GM13976 (cell line): Measurements from ENCODE around the gene AAMP.

Experiments
- DNase-seq: peaks from one replicate; pipeline ENCODE4 v3.0.0; 2012; ENCODE audit warnings: low spot score
- in situ Hi-C: fragments of 300-500 bp; cut with MboI; formaldehyde crosslinking; loops from one replicate; pipeline ENCODE4 v1.12.0; 2022; ENCODE audit warnings: low sequenced_read_pairs, mixed read lengths, inconsistent platforms; ENCODE audit not compliant: unreplicated experiment
- TF ChIP-seq, protein P1 (sequence below): IDR thresholded peaks from 2 replicates; pipeline ENCODE4 v1.5.1; 2012; ENCODE audit warnings: borderline replicate concordance, mild to moderate bottlenecking; ENCODE audit not compliant: insufficient read depth; ENCODE audit errors: extremely low read depth, missing control alignments, control extremely low read depth

AAMP gene

DNA sequence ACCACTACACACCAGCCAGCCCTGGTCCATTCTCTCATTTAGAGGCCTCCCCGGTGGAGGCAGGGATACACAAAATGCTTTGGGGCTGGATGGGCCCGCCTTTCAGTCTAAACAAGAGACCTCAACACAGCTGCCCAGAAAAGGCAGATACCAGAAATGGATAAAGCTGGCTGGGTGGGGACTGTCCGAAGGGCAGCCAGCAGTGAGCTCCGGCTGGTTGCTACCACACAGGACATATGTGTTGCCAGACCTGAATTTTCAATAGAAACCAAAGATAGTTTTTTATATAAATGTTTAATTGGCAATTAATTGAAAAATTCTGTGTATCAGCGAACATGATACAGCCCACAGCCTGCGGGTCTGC is 7.7 kb downstream of the AAMP start:
- in situ Hi-C loops = no loop called here
- no peak for DNase-seq
- TF ChIP-seq, protein P1, sequence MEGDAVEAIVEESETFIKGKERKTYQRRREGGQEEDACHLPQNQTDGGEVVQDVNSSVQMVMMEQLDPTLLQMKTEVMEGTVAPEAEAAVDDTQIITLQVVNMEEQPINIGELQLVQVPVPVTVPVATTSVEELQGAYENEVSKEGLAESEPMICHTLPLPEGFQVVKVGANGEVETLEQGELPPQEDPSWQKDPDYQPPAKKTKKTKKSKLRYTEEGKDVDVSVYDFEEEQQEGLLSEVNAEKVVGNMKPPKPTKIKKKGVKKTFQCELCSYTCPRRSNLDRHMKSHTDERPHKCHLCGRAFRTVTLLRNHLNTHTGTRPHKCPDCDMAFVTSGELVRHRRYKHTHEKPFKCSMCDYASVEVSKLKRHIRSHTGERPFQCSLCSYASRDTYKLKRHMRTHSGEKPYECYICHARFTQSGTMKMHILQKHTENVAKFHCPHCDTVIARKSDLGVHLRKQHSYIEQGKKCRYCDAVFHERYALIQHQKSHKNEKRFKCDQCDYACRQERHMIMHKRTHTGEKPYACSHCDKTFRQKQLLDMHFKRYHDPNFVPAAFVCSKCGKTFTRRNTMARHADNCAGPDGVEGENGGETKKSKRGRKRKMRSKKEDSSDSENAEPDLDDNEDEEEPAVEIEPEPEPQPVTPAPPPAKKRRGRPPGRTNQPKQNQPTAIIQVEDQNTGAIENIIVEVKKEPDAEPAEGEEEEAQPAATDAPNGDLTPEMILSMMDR = no peak

DNA sequence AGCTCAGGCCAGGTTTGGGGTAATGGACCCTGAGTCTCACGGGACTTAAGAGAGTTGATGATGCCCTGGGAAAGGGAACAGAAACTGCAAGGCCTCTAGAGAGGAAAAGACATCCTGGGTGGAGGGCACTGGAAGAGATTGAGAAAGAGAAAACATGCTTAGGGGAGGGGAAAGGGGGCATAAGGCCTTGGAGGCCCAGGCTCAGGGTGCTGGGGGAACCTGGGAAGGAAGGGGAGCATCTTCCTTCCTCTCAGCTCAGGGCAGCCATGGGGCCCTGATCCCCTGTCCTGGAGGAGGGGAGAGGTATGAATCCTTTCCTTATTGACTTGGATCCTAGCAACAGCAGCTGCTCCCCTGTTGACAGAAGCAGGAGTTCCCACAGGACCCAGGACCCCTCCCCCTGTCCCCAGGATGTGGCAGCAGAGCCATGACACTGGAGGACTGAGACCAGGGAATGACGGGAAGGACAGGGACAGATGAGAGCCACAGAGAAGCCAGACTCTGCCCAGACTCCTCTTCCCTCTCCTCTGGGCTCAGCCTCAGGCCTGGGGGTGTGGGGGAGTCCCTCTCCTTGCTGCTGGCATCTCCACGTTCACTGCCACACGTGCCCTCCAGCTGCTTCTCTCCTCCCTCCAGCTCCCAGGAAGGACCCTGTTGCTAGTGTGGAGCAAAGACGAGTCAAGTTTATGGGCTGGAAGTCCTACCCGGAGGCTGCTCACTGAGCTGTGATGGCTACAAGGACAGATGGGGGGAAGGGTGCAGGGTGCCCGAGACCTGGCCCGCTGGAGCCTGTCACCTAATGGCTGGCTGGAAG is 8.3 kb downstream of the AAMP start:
- in situ Hi-C loops = no loop called here
- DNase-seq = no peak
- TF ChIP-seq, protein P1 = no peak

DNA sequence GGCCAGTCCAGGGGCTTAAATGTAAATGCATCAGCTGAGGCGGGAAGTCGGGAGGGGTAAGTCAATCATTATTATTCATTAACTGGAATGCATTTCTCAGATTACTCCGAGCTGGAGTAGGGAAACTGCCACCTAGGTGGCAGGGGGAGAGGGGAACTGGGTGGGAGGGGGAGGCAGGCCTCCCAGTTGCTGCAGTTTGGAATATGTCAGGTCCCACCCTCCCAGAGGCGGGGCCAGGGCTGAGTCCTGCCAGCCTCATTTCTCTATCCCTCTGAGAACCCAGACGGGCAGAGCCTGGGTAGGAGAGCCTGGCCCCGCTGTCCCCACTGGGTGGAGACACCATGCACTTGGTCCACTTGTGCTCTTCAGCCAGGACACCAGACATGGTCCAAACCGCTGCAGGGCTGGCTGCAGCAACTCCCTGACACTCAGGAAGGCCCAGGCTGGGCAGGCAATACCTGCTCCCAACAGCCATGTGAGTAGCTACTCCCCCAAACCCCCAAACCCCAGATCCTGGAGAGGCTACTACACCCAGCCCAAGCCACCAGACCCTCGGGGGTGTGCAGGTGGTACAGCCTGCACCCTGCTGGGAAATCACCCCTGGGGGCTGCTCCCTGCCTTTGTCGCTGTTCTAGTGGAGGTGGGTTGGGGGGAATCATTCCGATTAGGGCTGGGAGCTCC is 9.1 kb downstream of the AAMP start, which contains the start of gene GPBAR1:
GPBAR1 (plus strand) TSS at position 274 of the 681 bp plus-strand sequence. CDS start 1,710 bp downstream, outside the sequence.
- TF ChIP-seq, protein P1 = no peak
- in situ Hi-C loops = no loop called here
- DNase-seq = no peak

DNA sequence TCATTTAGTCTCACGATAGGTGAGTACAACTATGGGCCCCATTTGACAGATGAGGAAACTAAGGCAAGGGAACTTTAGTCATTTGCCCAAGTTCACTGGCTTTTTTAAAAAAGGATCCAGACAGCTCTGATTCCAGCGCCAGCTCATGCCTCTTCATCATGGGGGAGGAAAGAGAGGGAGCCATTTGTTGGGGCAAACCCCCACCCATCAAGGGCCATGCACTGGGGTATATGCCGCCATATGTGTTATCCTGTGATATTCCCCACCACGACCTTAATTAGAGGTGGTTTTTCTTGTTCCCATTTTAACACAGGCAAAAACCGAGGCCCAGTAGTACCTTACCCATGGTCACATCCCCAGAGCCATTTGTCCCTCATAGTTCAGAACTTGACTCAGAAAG is 9.8 kb downstream of the AAMP start:
- in situ Hi-C loops = no loop called here
- TF ChIP-seq, protein P1 = no peak
- DNase-seq = no peak

DNA sequence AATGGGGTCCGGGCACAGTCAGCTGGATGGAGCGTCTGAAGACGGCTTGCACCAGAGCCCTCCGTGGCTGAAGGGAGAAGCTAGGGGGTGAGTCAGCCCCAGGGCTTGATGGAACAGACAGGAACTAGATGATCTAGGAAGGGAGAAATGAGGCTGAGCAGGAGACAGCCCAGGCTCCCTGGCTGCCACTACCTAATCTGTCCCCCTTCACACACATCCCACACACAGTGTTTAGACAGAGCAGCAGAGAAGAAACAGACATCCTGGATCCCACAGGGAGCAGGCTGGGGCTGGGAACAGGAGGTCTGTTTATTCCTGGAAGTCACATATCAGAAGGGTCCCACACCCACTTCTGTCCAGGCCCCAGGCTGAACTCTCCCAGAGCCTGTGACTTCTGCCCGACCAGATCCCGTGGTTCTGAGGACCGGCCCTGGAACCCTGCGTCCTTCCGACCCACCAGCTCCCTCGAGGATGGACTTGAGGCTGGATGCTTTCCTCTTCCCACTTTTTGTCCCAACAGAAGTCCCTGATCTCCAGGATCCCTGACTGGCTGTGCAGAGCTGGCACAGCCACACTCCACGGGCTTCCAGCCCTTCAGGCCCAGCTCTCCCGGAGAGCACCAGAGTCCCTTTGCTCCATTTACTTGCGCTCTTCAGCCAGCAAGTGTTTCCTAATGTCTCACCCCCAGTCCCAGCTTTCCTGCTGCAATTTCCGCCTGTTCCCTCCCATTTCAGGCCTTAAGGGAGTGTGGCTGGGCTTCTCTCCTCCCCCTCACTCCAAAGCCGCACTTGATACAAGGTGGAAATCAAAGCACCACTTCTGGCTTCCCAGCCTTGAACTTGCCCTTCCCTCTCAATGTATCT is 10.6 kb downstream of the AAMP start:
- no peak for DNase-seq
- TF ChIP-seq, protein P1 = no peak
- in situ Hi-C loops = no loop called here

DNA sequence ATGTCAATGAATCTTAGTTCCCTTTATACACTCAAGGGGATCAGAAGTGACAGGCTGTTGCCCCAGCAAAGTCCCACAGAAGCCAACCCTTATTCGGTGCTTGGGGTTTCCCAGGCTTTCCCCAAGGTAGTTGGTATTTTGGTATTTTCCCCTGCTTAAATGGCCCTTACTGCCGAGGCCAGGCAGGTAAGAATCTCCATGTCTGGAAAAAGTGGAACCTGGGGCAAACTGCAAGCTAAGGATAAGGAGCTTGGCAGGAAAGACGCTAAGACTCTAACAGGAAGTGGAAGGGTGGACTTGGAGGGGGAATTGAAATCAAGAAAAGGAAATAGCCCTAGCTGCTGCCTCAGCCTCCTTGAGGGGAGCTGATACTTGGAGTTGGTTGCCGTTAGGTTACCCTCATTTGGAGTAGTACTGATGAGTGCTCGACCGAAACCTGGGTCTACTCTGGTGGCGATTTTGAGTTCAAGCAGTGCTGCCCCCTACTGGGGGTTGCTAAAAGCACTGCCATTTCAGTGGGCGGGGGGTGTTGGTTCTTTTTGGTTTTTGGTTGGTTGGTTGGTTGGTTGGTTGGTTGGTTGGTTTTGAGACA is 12.5 kb downstream of the AAMP start:
- in situ Hi-C loops = no loop called here
- TF ChIP-seq, protein P1 = peak; percentile 55
- DNase-seq = peak; percentile 80
